ENCODE results near the gene NMT1. TPM values are rescaled to one million over a fixed set of nuclear protein-coding genes. Genes with fewer than 3 reads are reported as not detected.

Gene NMT1
- total and polyA plus RNA-seq, 2 of the 13 experiments (the other 11 are each of a cell fraction or from before 2014, with no cell fraction given): 75.7 to 142 TPM

- CTCF ChIA-PET (ENCODE audit: low intra/inter-chr PET ratio, low total read pairs): no interaction called here
- intact Hi-C loops (cut with micrococcal nuclease; ENCODE audit: unreplicated experiment) (no loop called here), in situ Hi-C loops (cut with HindIII; ENCODE audit: extremely low pct_ligation_motif_present, low pct_unique_long_range_greater_than_20kb) (no loop called here)
- DNase-seq (ENCODE audit: low spot score) (no peak), FAIRE-seq (no peak), ATAC-seq (no peak)
- Histone ChIP-seq H3K4me3 (replicated peaks in 1 of 3; ENCODE audit: insufficient read depth in 1 of 3, low read depth in 2 of 3, low read length in 3 of 3) (no peak overlapping the region), H3K9ac (ENCODE audit: insufficient read depth, low read depth, low read length) (no peak overlapping the region), H4K20me1 (ENCODE audit: insufficient read depth, low read length) (no peaks in the 10 kb centered on the region), H2AFZ (ENCODE audit: low read length) (no peak overlapping the region), H3K36me3 (replicated peaks in 1 of 2; ENCODE audit: control insufficient read depth in 1 of 2, insufficient read depth in 2 of 2, low read length in 2 of 2) (peaks cover 39 to 83% of the 10 kb centered on the region in 2 experiments), H3K79me2 (ENCODE audit: insufficient read depth, low read length) (no peaks in the 10 kb centered on the region), H3K4me1 (ENCODE audit: insufficient read depth, low read length) (peaks cover 33% of the 10 kb centered on the region), H3K27me3 (ENCODE audit: control insufficient read depth in 1 of 2, insufficient read depth in 2 of 2, low read length in 2 of 2) (no peaks in the 10 kb centered on the region), H3K9me3 (ENCODE audit: low read length) (no peaks in the 10 kb centered on the region), H3K27ac (ENCODE audit: extremely low read length, insufficient read depth, low read length) (peak overlapping the region; percentile 19), H3K4me2 (ENCODE audit: low read depth, low read length) (no peak overlapping the region)
- TF ChIP-seq ZNF333 (CRISPR knock-in tag; IDR thresholded peaks at IDR 0.05; ENCODE audit: borderline replicate concordance): peak; percentile 30; the same call in 1 of the 2 replicates
- TF ChIP-seq, protein P1, sequence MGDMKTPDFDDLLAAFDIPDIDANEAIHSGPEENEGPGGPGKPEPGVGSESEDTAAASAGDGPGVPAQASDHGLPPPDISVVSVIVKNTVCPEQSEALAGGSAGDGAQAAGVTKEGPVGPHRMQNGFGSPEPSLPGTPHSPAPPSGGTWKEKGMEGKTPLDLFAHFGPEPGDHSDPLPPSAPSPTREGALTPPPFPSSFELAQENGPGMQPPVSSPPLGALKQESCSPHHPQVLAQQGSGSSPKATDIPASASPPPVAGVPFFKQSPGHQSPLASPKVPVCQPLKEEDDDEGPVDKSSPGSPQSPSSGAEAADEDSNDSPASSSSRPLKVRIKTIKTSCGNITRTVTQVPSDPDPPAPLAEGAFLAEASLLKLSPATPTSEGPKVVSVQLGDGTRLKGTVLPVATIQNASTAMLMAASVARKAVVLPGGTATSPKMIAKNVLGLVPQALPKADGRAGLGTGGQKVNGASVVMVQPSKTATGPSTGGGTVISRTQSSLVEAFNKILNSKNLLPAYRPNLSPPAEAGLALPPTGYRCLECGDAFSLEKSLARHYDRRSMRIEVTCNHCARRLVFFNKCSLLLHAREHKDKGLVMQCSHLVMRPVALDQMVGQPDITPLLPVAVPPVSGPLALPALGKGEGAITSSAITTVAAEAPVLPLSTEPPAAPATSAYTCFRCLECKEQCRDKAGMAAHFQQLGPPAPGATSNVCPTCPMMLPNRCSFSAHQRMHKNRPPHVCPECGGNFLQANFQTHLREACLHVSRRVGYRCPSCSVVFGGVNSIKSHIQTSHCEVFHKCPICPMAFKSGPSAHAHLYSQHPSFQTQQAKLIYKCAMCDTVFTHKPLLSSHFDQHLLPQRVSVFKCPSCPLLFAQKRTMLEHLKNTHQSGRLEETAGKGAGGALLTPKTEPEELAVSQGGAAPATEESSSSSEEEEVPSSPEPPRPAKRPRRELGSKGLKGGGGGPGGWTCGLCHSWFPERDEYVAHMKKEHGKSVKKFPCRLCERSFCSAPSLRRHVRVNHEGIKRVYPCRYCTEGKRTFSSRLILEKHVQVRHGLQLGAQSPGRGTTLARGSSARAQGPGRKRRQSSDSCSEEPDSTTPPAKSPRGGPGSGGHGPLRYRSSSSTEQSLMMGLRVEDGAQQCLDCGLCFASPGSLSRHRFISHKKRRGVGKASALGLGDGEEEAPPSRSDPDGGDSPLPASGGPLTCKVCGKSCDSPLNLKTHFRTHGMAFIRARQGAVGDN (CRISPR knock-in tag; IDR thresholded peaks at IDR 0.05): peak; percentile 30
- no peak for TF ChIP-seq POLR2A (IDR thresholded peaks at IDR 0.05; ENCODE audit: insufficient read depth in 1 of 2, low read depth in 2 of 2, low read length in 2 of 2)
- BruUV-seq (replicated peaks): no TSS peak
- 96% methylated on average over 4 of the region's 5 CpGs for WGBS (ENCODE audit: low lambda C conversion rate)
- POLR2A ChIA-PET: interaction anchor here (1.1 to 2.0 kb wide), 2 partner anchors 24 to 27 kb away, joined by 3 to 6 read pairs; partner anchors contain the start of gene NMT1
Measured at GRCh38 chr17:45087978-45088377, 26.9 kb downstream of the NMT1 start.

DNA sequence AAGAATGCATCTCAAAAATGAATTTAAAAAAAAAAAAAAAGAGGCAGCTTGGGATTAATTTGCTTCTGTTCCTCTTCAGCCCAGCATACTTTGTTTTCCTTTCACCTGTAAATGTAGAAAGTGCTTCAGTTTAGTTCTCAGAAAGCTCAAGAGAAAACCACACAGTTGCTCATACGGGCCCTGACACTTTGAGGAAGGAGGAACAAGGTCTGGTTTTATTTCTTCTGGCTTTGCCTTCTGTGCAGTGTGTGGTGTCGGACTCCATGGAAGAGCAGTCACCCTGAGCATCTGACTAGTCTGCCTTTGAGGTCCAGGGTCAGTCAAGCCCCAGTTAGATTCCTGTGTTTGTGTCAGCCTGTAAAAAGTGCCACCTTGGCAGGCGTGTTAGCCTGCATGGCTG lies 27.6 kb downstream of the NMT1 start:
- TF ChIP-seq ESRRA (CRISPR knock-in tag; IDR thresholded peaks at IDR 0.05; ENCODE audit: low read depth): no peak
- TF ChIP-seq SPEN (CRISPR knock-in tag; IDR thresholded peaks at IDR 0.05; ENCODE audit: low read depth): no peak
- no peak for TF ChIP-seq RFX5 (IDR thresholded peaks at IDR 0.05; ENCODE audit: low read depth, low read length)
- no peak for TF ChIP-seq RAD21 (CRISPR knock-in tag; IDR thresholded peaks at IDR 0.05)
- no peak for TF ChIP-seq THAP11 (CRISPR knock-in tag; IDR thresholded peaks at IDR 0.05)
- TF ChIP-seq ZNF460 (CRISPR knock-in tag; IDR thresholded peaks at IDR 0.05; ENCODE audit: borderline replicate concordance): no peak
- TF ChIP-seq TEAD2 (CRISPR knock-in tag; IDR thresholded peaks at IDR 0.05): no peak
- TF ChIP-seq PHF5A (CRISPR knock-in tag; IDR thresholded peaks at IDR 0.05; ENCODE audit: low read depth, unreplicated experiment): no peak
- no peak for TF ChIP-seq HDAC6 (IDR thresholded peaks at IDR 0.05; ENCODE audit: low read depth, low read length)
- ATAC-seq (no peak), DNase-seq (ENCODE audit: low spot score) (no peak), FAIRE-seq (no peak)
- WGBS (ENCODE audit: low lambda C conversion rate): 93% methylated on average over 3 of the region's 3 CpGs
- in situ Hi-C loops (cut with HindIII; ENCODE audit: extremely low pct_ligation_motif_present, low pct_unique_long_range_greater_than_20kb): no loop called here
- peaks cover 39 to 86% of the 10 kb centered on the region in 2 experiments for H3K36me3 ChIP-seq (replicated peaks in 1 of 2; ENCODE audit: control insufficient read depth in 1 of 2, insufficient read depth in 2 of 2, low read length in 2 of 2)
- ChIA-PET CTCF (ENCODE audit: low intra/inter-chr PET ratio, low total read pairs) (no interaction called here), POLR2A (interaction anchor here (2.0 kb wide), 1 partner anchor 28 kb away, joined by 6 read pairs; the partner anchor contains the start of gene NMT1)
- H3K79me2 ChIP-seq (ENCODE audit: insufficient read depth, low read length): no peaks in the 10 kb centered on the region
- no peaks in the 10 kb centered on the region for H3K27me3 ChIP-seq (ENCODE audit: control insufficient read depth in 1 of 2, insufficient read depth in 2 of 2, low read length in 2 of 2)
- H3K9me3 ChIP-seq (ENCODE audit: low read length): no peaks in the 10 kb centered on the region
- H3K27ac ChIP-seq (ENCODE audit: extremely low read length, insufficient read depth, low read length): no peak overlapping the region
- H3K4me3 ChIP-seq (replicated peaks in 1 of 3; ENCODE audit: insufficient read depth in 1 of 3, low read depth in 2 of 3, low read length in 3 of 3): no peak overlapping the region
- H3K4me1 ChIP-seq (ENCODE audit: insufficient read depth, low read length): peaks cover 41% of the 10 kb centered on the region
- H2AFZ ChIP-seq (ENCODE audit: low read length): no peak overlapping the region
- no peak overlapping the region for H3K9ac ChIP-seq (ENCODE audit: insufficient read depth, low read depth, low read length)
- no peak overlapping the region for H3K4me2 ChIP-seq (ENCODE audit: low read depth, low read length)
- BruUV-seq (replicated peaks): TSS peak; percentile 48
- H4K20me1 ChIP-seq (ENCODE audit: insufficient read depth, low read length): no peaks in the 10 kb centered on the region
- intact Hi-C loops (cut with micrococcal nuclease; ENCODE audit: unreplicated experiment): no loop called here

Data from HepG2 (cell line).